ENCODE measurements around the gene PPEF1. TPM values are rescaled to one million over a fixed set of nuclear protein-coding genes. Genes with fewer than 3 reads are reported as not detected.
A peak's percentile ranks its signal among the peaks of the same experiment; 100 is the strongest.

PPEF1 gene
- total and polyA plus RNA-seq, 8 donors: 0.04 to 0.56 (median 0.19) TPM; not detected in 4

DNA sequence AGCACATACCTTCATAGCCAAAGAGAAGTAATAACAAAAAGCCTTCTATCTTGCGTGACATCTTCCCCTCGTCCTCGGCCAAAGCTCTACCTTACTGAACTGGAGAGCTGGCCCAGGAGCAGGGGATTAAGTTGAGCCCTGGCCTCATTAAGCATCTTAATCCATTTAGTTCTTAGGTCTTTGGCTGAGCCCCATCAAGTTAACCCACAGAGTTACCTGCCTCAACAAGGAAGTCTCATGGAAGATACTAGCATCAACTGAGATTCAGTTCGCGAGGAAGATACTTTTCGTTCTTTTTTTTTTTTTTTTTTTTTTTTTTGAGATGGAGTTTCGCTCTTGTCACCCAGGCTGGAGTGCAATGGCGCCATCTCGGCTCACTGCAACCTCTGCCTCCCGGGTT, 35.4 kb upstream of the PPEF1 start, which contains the start of gene RS1:
TSS of gene RS1 (minus strand) at position 101 of the 400 bp plus-strand sequence. CDS start at position 61, 40 bp downstream.
- peak; percentile 63 for FAIRE-seq

DNA sequence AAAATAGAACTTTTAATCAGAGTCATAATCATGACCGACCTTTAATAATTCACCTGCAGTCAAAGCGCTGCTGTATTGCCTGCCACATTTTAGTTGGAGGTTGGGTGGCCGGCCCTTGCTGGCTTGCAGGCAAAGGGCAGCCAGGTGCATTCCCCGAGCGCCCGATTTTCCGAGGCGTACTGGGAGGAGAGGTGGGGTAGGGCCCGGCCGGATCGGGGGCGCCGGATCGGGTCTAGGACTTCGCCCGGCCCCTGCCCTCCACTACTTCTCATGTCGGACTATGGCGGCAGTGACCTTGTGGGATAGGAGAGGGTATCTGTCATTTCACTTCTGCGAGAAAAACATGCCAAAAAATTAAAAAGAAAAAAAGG, 33.0 kb upstream of the PPEF1 start:
- peak; percentile 41 to 69 (median 60) for ATAC-seq
- H3K27ac ChIP-seq: peak overlapping the region in 3 of 4 donors; percentile 34 to 78 (median 50)

More for the DNA sequence above, 35.4 kb upstream of the PPEF1 start, which contains the start of gene RS1:
- intact Hi-C loops (cut with DNase I): no loop called here
- no peaks in the 10 kb centered on the region for H3K36me3 ChIP-seq
- H3K27me3 ChIP-seq: no peaks in the 10 kb centered on the region
- H3K4me3 ChIP-seq: no peak within 1 kb of the TSS
- H3K4me1 ChIP-seq: no peaks in the 10 kb centered on the region
- DNase-seq: no peak
- 88 to 93% methylated on average over 10 of the region's 10 CpGs for WGBS, 2 donors
- ATAC-seq: no peak
- H3K9me3 ChIP-seq: no peaks in the 10 kb centered on the region
- TF ChIP-seq, protein P1, sequence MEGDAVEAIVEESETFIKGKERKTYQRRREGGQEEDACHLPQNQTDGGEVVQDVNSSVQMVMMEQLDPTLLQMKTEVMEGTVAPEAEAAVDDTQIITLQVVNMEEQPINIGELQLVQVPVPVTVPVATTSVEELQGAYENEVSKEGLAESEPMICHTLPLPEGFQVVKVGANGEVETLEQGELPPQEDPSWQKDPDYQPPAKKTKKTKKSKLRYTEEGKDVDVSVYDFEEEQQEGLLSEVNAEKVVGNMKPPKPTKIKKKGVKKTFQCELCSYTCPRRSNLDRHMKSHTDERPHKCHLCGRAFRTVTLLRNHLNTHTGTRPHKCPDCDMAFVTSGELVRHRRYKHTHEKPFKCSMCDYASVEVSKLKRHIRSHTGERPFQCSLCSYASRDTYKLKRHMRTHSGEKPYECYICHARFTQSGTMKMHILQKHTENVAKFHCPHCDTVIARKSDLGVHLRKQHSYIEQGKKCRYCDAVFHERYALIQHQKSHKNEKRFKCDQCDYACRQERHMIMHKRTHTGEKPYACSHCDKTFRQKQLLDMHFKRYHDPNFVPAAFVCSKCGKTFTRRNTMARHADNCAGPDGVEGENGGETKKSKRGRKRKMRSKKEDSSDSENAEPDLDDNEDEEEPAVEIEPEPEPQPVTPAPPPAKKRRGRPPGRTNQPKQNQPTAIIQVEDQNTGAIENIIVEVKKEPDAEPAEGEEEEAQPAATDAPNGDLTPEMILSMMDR (IDR thresholded peaks at IDR 0.05): no peak
- H3K27ac ChIP-seq: no peak within 1 kb of the TSS

DNA sequence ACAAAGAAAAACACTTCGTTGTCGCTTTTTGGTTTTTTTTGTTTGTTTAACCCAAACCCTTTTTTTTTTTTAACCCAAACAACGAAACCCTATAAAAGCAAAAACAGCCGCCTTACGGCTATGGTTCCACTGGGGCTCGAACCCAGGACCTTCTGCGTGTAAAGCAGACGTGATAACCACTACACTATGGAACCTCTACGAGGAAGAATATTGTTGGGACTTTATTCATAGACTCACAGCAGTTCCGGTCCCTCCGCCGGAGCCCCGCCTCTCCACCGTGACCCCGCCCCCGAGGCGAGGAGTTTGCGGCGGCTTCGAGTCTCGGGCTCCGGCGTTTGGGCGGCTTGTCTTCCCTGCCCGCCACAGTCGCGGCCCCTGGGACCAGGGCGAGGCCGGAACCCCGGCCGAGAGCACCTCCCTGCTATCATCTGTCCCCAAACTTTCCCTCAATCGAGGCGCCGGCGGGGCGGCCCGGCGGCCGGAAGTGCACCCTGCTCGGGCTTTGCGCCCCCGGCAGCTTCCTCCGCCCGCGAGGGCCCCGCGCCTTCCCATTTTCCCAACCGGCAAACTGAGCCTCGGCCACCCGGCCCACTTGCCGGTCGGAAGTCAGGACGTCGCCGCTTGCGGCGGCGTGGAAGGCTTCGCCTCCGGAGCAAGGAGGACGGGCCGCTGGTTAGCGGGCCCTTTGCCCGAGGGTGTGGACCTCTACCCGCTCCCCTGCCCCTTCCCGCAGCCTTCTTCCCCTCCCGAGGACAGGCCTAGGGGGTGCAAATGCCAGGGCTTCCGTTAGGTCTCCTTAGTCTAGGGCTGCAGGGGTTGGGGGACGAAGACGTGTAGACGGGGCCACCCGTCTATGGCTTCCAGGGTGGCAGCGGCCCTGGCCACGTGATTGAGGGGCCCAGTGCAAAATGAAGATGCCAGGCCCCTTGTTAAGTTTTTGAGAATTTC, 32.4 kb upstream of the PPEF1 start:
- TF ChIP-seq, protein P1 (IDR thresholded peaks at IDR 0.05): no peak
- peak; percentile 56 to 88 (median 84) for DNase-seq
- peak; percentile 94 for FAIRE-seq
- intact Hi-C loops (cut with DNase I): no loop called here
- H3K27ac ChIP-seq: peak overlapping the region; percentile 39 to 84 (median 64)
- H3K4me1 ChIP-seq: no peaks in the 10 kb centered on the region
- no peaks in the 10 kb centered on the region for H3K36me3 ChIP-seq
- no peaks in the 10 kb centered on the region for H3K27me3 ChIP-seq
- 1 to 18% methylated on average over 61 to 74 of the region's 74 CpGs for WGBS, 2 donors
- H3K4me3 ChIP-seq: peak overlapping the region; percentile 21 to 63 (median 46)
- no peaks in the 10 kb centered on the region for H3K9me3 ChIP-seq
- peak; percentile 90 to 96 (median 94) for ATAC-seq

More for the DNA sequence above, 33.0 kb upstream of the PPEF1 start:
- Histone ChIP-seq H3K4me3 (peak overlapping the region; percentile 18 to 63 (median 39)), H3K9me3 (no peaks in the 10 kb centered on the region), H3K36me3 (no peaks in the 10 kb centered on the region), H3K27me3 (no peaks in the 10 kb centered on the region), H3K4me1 (no peaks in the 10 kb centered on the region)
- FAIRE-seq: no peak
- TF ChIP-seq, protein P1 (IDR thresholded peaks at IDR 0.05): no peak
- WGBS, 2 donors: 0 to 18% methylated on average over 19 of the region's 19 CpGs
- DNase-seq: peak; percentile 13 to 72 (median 46)
- intact Hi-C loops (cut with DNase I): no loop called here

DNA sequence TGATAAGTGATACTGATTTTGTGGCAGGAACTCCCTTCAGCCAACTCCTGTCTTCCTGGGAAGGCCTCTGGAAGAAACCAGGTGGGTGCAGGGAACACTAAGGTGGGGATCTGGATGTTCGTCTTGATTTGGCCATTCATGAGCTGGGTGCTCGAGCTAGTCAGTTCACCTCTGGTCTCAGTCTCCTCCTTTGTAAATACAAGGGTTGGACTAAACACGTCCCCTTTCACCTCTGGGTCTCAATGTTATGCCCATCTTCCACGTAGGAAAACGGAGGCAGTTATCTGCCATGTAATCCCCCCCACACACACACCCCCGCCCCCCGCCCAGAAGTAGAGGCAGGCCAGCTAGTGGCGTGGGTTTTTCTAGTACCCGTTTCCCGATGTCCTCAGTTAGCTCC, 31.4 kb upstream of the PPEF1 start:
- TF ChIP-seq, protein P1 (IDR thresholded peaks at IDR 0.05): no peak
- ATAC-seq (no peak), DNase-seq (no peak), FAIRE-seq (no peak)
- H3K4me3 ChIP-seq: no peak overlapping the region
- intact Hi-C loops (cut with DNase I): no loop called here
- H3K4me1 ChIP-seq: no peaks in the 10 kb centered on the region
- H3K9me3 ChIP-seq: no peaks in the 10 kb centered on the region
- no peaks in the 10 kb centered on the region for H3K36me3 ChIP-seq
- no peaks in the 10 kb centered on the region for H3K27me3 ChIP-seq
- H3K27ac ChIP-seq: no peak overlapping the region
- 79 to 83% methylated on average over 10 of the region's 10 CpGs for WGBS, 2 donors

All from pancreas (tissue), 10 donors.